GM08714 (cell line): ENCODE results near the gene NCAM1.

Source experiments
- H3K4me3 ChIP-seq: fragments of 200-500 bp; sonication (Bioruptor generic); 2 replicates; pipeline ENCODE4 v1.5.1; 2014; ENCODE audit warnings: mild to moderate bottlenecking, low read length, inconsistent platforms
- ZNF274 ChIP-seq: IDR thresholded peaks from 2 replicates; pipeline ENCODE4 v1.6.1; 2012; ENCODE audit warnings: mild to moderate bottlenecking, low read depth, low read length

The NCAM1 gene

DNA sequence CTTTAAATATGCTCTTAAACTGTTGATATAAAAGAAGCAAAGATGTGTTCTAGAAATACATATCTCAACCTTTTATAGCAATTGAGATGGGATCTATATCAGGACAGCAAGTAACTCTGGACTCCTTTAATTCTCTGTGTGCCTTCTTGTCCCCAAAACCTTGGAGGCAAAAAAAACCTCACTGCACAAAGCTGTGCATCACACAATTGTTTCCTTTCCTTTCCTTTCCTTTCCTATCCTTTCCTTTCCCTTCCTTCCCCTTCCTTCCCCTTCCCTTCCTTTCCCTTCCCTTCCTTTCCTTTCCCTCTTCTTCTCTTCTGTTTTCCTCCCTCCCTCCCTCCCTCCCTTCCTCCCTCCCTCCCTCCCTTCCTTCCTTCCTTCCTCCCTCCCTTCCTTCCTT lies 343.7 kb downstream of the NCAM1 start:
- TF ChIP-seq ZNF274, result no peak
- H3K4me3 ChIP-seq, result no peak overlapping the region

DNA sequence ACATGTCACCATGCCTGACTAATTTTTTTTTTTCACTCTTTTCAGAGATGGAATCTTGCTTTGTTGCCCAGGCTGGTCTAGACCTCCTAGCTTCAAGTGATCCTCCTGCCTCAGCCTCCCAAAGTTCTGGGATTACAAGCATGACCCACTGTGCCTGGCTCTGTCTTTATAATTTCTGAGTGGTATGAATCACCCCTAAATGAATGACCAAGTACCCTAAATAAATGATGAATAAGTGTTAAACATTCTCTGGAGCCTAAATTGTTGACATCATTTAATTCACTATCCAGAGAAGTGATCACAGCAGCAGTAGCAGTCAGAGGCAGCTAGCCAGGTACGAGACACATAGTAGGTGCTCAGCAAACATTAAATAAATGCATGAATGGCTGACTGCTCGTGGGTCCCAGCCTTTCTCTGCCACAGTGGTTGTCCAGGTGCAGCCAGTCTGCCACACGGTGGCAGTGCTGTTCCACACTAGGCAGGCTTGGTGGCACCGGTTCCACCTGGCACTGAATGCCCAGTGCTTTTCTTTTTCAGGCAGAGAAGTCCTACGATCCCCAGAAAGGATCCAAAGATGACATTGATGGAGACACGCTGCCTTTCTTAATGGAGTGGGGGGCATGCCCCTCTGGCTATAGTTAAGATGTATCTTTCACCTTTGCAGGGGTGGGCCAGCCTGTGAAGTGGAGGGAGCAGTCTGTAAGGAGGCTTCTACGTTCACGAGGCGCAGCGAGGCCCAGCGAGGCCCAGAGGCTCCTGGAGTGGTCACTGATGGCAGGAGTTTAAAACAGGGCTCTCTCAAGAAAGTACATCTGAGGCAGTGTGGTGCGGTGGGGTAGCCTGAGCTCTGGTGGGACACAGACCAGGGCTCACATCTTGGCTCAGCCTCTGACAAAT lies 344.5 kb downstream of the NCAM1 start:
- H3K4me3 ChIP-seq, result no peak overlapping the region
- no peak for TF ChIP-seq ZNF274

DNA sequence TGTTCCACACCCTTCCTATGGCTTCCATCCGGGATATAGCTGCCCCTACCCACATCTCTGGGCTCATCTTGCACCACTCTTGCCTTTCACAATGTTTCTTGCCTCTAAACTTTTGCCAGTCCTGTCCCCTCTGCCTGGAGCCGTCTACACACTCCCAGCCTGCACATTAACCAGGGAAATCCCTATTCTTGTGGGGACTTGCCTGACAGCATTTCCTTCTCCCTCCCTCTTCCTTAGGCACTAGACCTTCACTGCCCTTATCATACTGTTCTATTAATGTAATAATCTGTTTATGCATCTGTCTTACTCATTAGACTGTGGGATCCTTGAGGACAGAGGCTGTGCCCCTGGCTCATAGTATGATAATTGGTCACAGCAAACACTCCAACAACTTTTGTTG lies 347.4 kb downstream of the NCAM1 start:
- no peak for TF ChIP-seq ZNF274
- H3K4me3 ChIP-seq, result no peak overlapping the region

DNA sequence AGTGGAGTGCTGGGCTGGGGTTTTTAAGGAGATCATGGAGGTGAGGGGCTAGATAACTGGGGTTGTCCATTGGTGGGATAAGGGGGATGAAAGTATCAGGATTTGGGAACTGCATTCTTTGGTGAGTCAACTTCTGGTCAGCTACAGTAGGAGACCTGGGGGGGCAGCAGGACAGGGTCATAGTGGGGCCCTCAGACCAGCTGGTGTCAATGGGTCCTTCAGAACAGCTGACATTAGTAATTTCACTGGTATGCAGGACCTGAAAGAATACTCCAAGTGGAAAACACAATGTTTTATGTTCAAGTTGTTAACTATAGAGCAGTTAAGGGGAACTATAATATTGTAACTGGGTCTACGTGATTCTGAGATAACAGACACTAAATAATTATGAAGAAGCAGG lies 350.3 kb downstream of the NCAM1 start:
- TF ChIP-seq ZNF274, result no peak

DNA sequence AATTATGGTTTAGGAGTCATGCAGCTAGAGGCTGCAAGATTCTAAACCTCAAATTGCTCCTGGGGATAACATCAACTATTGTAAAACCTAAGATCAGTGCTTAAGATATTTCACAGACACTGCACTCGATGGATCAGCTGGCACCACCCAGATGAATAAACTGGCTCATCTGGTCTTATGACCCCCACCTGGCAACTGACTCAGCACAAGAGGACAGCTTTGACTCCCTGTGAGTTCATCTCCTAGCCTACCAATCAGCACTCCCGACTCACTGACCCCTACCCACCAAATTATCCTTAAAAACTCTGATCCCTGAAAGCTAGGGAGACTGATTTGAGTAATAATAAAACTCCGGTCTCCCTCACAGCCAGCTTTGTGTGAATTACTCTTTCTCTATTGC lies 352.4 kb downstream of the NCAM1 start:
- no peak overlapping the region for H3K4me3 ChIP-seq
- TF ChIP-seq ZNF274, result no peak

More for the DNA sequence above, 350.3 kb downstream of the NCAM1 start:
- no peak overlapping the region for H3K4me3 ChIP-seq

DNA sequence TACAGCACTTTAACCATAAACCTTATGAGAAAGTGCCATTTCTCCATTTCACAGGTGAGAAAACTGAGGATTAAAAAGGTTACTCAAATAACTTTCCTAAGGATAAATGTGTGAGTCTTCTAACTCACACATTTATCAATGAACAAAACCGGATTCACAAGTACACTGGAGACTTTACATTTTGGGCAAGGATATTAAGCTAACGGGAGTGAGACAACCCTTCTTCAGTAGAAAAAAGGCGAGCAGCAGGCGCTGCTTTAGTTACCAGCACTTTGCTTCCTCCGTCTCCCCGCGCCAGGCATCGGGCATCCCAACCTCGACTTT lies 352.8 kb downstream of the NCAM1 start:
- TF ChIP-seq ZNF274, result no peak
- H3K4me3 ChIP-seq, result peak overlapping the region; percentile 32; the same call in 1 of the 2 replicates

DNA sequence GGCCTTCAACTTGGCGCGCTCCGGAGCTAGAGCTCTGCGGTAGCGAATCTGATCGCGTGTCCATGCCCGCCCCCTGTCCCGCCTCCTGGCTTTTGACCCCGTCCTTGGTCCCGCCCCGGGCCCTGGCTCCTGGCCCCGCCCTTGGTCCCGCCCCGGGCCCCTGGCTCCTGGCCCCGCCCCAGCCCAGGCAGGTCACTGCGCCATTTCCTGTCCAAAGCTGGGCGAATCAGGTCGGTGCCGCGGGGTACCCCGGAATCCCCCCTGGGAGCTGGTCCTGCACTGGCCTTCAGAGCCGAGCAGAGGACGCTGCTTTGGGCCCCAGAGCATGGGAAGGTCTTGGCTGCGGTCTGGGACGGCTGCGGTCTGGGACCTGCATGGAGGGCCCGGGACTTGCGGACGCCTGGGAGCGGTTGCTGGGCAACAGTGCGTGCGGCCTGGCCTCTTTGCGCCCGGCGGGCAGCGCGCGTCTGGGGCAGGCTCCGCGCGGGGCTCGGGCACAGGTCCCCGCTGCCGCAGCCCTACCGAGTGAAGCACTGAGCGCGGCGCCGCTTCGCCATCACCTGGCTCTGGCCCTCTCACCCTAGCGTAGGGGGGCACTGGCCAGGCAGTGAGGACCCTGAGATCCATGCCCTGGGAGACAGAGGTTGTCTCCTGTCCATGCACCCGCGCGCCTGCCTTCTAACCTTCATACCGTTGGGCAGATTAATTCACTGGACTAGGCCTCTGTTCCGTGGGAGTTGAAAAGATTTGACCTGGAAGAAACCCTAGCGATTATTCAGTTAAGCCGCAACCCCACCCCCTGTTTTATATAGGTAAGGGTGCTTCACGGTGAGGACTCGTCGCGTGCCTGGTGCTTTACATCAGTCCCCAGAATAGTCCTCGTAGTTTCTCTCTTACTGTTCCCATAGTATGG lies 353.4 kb downstream of the NCAM1 start, which contains the start of gene TTC12:
TSS of gene TTC12 (plus strand) at position 195 of the 913 bp plus-strand sequence. CDS start 1,675 bp downstream, outside the sequence.
- no peak for TF ChIP-seq ZNF274
- H3K4me3 ChIP-seq, result peak within 1 kb of the TSS; percentile 70

DNA sequence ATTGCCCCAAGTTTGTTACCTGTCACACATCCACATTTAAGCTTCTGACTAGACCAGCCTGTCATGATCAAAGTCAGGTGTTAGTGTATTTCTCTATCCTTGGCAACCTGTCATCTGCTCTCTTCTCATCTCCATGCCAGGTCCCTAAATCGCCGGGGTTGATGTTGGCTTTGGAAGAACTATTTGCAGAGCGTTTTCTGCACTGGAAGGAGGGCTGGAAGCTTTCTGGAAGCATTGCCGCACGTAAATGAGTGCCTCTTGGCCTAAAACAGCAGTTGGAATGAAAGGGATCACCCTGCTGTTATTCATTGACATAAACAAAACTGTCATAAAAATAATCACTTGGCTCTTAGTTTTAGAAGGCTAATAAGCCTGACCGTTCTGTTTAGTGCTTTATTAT lies 354.6 kb downstream of the NCAM1 start:
- TF ChIP-seq ZNF274, result no peak
- H3K4me3 ChIP-seq, result no peak overlapping the region

DNA sequence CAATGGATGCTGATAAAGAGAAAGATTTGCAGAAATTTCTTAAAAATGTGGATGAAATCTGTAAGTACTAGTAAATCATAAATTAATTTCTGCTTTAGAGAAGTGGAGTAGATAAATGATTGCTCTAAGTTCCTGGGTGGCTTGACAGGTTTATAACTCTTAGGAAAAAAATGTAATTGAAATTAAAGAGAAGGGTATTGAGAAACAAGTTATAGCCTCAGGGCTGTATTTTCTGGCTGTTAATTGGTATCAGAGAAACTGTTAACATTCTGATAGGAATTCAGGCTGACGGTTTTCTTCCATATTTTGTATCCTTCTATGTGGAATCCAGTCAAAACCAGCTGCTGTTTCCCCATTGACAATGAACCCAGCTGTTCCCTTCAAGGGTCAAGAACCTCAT lies 355.0 kb downstream of the NCAM1 start:
- H3K4me3 ChIP-seq, result no peak overlapping the region
- no peak for TF ChIP-seq ZNF274

DNA sequence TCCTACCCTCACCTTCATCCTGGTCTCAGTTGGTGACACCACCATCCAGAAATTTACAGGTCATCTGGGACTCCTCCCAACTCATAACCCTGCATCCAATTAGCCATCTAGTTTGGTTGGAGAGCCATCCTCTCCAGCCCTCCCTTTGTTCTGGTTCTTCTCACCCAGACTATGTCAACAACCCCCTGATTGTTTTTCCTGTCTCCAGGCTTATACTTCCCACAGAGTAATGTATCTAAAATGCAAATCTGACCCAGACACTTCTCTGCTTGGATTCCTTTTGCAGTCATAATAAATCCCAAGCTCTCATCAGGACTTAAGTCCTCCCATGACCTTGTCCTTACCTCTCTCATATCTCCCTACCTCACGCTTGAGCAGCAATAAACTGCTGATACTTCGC lies 356.1 kb downstream of the NCAM1 start:
- no peak overlapping the region for H3K4me3 ChIP-seq
- no peak for TF ChIP-seq ZNF274

DNA sequence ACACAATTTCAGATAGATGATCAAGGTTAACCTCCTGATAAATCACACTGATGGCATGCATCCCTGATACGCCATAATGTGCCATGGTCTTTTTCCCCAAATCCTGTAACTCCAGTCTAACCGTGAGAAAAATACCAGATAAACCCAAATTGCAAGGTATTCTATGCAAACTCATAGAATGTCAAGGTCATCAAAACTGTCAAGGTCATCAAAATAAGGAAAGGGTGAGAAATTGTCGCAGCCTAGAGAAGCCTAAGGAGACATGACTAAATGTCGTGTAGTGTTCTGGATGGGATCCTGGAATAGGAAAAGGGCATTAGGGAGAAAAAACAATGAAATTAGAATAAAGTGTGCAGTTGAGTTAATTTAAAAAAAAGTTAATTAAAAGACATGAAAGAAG lies 357.9 kb downstream of the NCAM1 start:
- no peak overlapping the region for H3K4me3 ChIP-seq
- TF ChIP-seq ZNF274, result no peak

DNA sequence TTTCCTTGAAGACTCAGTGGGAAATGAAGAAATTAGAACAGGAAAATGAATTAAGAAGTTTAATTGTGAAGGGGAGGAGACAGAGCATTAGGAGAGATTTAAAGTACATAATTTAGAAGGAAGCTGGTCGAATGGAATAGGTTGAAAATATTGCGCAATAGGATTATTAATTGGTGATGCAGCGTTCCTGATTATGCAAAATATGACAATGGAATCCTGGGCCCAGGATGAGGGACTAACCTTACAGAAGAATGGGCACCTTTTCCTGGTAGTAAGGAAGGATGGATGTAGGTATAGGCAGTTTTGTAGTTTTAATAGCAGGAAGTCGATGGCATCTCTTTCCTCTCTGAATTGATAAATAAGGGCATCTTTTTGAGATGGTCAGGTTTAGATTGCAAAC lies 360.9 kb downstream of the NCAM1 start:
- no peak overlapping the region for H3K4me3 ChIP-seq
- TF ChIP-seq ZNF274, result no peak

DNA sequence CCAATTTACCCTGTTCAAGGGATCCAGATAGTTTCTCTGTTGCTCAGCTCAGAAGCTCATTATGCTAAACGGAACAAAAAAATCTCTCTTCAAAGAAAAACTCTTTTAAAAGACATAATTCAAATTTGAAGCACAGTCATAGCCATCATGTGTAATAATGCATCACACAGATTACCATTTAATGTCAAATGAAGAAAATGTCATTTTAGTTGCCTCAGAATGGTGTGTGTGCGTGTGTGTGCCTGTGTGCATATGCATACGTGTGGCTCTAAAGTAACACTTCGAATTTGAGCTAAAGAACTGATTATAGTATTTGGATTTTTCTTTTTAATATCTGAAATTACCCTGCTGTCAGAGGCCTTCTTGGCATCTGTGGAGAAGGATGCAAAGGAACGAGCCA lies 363.0 kb downstream of the NCAM1 start:
- no peak overlapping the region for H3K4me3 ChIP-seq
- TF ChIP-seq ZNF274, result no peak
